Measurements from ENCODE around the gene TNS4. TPM values are rescaled to one million over a fixed set of nuclear protein-coding genes. Genes with fewer than 3 reads are reported as not detected.
A peak's percentile ranks its signal among the peaks of the same experiment; 100 is the strongest.

TNS4 gene
- total RNA-seq, 1 donor from 2014 or later = not detected

DNA sequence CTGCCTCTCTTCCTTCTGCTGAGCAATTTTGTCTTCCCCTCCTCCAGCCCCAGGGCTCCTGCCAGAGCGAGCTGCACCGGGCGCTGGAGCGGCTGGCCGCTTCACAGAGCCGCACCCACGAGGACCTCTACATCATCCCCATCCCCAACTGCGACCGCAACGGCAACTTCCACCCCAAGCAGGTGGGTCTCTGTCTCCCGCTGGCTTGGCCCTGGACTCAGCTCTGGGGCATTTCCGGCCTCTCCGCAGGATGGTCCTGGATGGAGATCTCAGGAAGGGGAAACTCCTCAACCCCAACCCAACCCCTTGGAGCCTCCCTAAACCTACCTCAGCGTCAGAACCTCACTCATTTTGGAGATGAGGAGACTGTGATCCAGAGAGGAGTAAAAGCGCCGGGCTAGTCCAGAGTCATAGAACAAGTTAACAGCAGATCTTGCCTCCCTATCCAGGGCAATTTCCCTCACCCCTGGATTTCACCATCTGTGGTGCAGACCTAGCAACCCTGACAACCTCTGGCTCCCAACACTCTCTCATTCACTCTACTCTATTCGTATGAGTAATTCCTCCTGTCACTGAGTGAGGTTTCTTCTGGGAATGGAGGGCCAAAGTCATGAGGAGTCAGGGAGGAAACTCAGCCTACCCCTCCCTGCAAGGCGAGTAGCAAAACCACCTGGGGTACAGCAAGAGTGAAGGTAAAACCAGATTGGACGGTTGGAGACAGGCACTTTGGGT, 47.4 kb downstream of the TNS4 start:
- Mint-ChIP-seq H3K36me3 (ENCODE audit: unreplicated experiment) (no peaks in the 10 kb centered on the region), H3K9me3 (ENCODE audit: unreplicated experiment) (peaks cover 5% of the 10 kb centered on the region), H3K4me3 (ENCODE audit: unreplicated experiment) (no peak overlapping the region), H3K27ac (ENCODE audit: unreplicated experiment) (no peak overlapping the region), H3K4me1 (ENCODE audit: low read depth, unreplicated experiment) (peaks cover 17% of the 10 kb centered on the region), H3K27me3 (ENCODE audit: unreplicated experiment) (peaks cover 5% of the 10 kb centered on the region)
- DNase-seq = no peak
- TF ChIP-seq, protein P1, sequence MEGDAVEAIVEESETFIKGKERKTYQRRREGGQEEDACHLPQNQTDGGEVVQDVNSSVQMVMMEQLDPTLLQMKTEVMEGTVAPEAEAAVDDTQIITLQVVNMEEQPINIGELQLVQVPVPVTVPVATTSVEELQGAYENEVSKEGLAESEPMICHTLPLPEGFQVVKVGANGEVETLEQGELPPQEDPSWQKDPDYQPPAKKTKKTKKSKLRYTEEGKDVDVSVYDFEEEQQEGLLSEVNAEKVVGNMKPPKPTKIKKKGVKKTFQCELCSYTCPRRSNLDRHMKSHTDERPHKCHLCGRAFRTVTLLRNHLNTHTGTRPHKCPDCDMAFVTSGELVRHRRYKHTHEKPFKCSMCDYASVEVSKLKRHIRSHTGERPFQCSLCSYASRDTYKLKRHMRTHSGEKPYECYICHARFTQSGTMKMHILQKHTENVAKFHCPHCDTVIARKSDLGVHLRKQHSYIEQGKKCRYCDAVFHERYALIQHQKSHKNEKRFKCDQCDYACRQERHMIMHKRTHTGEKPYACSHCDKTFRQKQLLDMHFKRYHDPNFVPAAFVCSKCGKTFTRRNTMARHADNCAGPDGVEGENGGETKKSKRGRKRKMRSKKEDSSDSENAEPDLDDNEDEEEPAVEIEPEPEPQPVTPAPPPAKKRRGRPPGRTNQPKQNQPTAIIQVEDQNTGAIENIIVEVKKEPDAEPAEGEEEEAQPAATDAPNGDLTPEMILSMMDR (IDR thresholded peaks at IDR 0.05; ENCODE audit: partially characterized antibody, unreplicated experiment) = no peak

DNA sequence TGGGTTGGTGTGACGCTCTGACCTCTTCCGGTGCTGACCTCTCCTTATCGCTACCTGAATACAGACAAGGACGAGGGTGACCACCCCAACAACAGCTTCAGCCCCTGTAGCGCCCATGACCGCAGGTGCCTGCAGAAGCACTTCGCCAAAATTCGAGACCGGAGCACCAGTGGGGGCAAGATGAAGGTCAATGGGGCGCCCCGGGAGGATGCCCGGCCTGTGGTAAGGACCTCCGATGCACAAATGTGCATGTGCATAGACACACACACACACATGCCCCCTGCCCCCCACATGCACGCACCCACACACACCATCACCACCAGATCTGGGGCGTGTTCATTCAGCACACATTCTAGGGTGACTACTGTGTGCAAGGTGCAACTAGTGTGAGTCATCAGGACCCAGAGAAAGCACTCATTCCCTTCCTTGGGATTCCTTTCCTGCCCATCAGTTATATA, 48.5 kb downstream of the TNS4 start:
- TF ChIP-seq, protein P1 (IDR thresholded peaks at IDR 0.05; ENCODE audit: partially characterized antibody, unreplicated experiment) = no peak
- no peak for DNase-seq
- H3K4me1 Mint-ChIP-seq (ENCODE audit: low read depth, unreplicated experiment) = peaks cover 13% of the 10 kb centered on the region
- H3K9me3 Mint-ChIP-seq (ENCODE audit: unreplicated experiment) = peaks cover 4% of the 10 kb centered on the region
- no peak overlapping the region for H3K4me3 Mint-ChIP-seq (ENCODE audit: unreplicated experiment)
- peaks cover 4% of the 10 kb centered on the region for H3K27me3 Mint-ChIP-seq (ENCODE audit: unreplicated experiment)
- no peaks in the 10 kb centered on the region for H3K36me3 Mint-ChIP-seq (ENCODE audit: unreplicated experiment)
- H3K27ac Mint-ChIP-seq (ENCODE audit: unreplicated experiment) = no peak overlapping the region

DNA sequence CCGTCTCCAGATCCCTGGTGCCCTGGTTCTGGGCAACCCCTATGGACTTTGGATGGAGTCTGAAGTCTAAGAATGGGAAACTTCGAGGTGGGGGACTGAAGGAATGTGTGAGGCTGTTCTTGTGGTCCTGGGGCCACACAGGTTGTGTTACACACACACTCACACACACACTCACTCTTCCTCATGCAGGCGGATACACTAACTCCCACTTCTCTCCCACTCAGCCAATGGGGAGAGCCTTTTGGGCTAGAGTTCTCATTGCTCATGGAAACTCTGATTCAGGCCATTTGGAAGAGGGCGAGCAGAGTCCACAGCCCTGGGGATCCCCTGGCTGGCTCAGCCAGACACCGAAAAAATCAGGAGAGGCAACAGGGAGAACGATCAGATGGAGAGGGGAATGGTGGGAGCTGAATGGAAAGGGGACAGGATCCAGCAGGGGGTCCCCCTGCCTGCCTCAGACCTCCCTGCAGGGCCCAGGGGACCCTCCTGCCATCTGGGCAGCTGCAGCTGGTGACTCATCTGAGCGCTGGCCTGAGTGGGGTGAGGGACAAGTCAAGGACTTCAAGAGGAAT, 49.1 kb downstream of the TNS4 start:
- Mint-ChIP-seq H3K4me3 (ENCODE audit: unreplicated experiment) (peak overlapping the region; percentile 41), H3K27ac (ENCODE audit: unreplicated experiment) (no peak overlapping the region), H3K27me3 (ENCODE audit: unreplicated experiment) (peaks cover 2% of the 10 kb centered on the region), H3K9me3 (ENCODE audit: unreplicated experiment) (peaks cover 4% of the 10 kb centered on the region), H3K36me3 (ENCODE audit: unreplicated experiment) (no peaks in the 10 kb centered on the region), H3K4me1 (ENCODE audit: low read depth, unreplicated experiment) (peaks cover 11% of the 10 kb centered on the region)
- TF ChIP-seq, protein P1 (IDR thresholded peaks at IDR 0.05; ENCODE audit: partially characterized antibody, unreplicated experiment) = no peak
- DNase-seq = peak; percentile 45

DNA sequence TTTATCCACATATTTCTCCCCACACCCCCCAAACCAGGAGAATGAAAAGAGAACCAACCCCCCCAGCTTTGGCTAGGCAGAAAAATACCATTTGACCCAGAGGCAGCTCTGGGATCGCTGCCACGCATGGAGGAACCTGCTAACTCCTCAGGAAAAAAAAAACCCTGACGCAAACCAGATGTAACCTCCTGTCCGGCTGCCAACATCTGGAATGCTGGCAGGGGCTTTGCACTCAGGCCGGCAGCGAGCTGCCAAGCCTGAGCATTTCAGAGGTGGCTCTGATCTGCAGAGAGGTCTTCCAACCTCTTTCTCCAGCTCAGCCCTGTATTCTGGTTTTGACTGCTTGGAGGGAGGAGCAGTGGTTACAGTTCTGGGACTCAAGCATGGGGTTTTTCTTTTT, 50.0 kb downstream of the TNS4 start:
- TF ChIP-seq, protein P1 (IDR thresholded peaks at IDR 0.05; ENCODE audit: partially characterized antibody, unreplicated experiment) = no peak
- H3K36me3 Mint-ChIP-seq (ENCODE audit: unreplicated experiment) = no peaks in the 10 kb centered on the region
- no peak overlapping the region for H3K27ac Mint-ChIP-seq (ENCODE audit: unreplicated experiment)
- H3K4me1 Mint-ChIP-seq (ENCODE audit: low read depth, unreplicated experiment) = peaks cover 8% of the 10 kb centered on the region
- H3K27me3 Mint-ChIP-seq (ENCODE audit: unreplicated experiment) = no peaks in the 10 kb centered on the region
- DNase-seq = no peak
- no peak overlapping the region for H3K4me3 Mint-ChIP-seq (ENCODE audit: unreplicated experiment)
- H3K9me3 Mint-ChIP-seq (ENCODE audit: unreplicated experiment) = peaks cover 4% of the 10 kb centered on the region

DNA sequence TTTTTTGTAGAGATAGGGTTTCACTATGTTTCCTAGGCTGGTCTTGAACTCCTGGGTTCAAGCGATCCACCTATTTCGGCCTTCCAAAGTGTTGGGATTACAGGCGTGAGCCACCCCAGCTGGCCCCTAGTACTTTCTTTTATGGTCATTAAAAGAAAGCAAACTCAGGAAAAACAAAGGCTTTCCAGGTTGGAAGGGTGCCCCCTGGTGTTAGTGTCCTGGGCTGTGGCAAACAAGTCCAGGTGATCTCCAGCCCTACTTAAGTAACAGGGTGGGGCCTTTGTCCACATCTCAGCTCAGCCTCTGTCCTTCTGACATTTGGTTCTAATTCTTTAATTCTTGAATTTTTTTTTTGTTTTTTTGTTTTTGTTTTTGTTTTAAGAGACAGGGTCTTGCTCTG, 51.2 kb downstream of the TNS4 start:
- H3K27me3 Mint-ChIP-seq (ENCODE audit: unreplicated experiment) = peaks cover under 1% of the 10 kb centered on the region
- H3K27ac Mint-ChIP-seq (ENCODE audit: unreplicated experiment) = no peak overlapping the region
- H3K36me3 Mint-ChIP-seq (ENCODE audit: unreplicated experiment) = no peaks in the 10 kb centered on the region
- H3K4me3 Mint-ChIP-seq (ENCODE audit: unreplicated experiment) = no peak overlapping the region
- TF ChIP-seq, protein P1 (IDR thresholded peaks at IDR 0.05; ENCODE audit: partially characterized antibody, unreplicated experiment) = peak; percentile 43
- no peak for DNase-seq
- H3K4me1 Mint-ChIP-seq (ENCODE audit: low read depth, unreplicated experiment) = peaks cover 8% of the 10 kb centered on the region
- peaks cover 4% of the 10 kb centered on the region for H3K9me3 Mint-ChIP-seq (ENCODE audit: unreplicated experiment)
